ENCODE measurements around the gene LEFTY1.

The LEFTY1 gene

DNA sequence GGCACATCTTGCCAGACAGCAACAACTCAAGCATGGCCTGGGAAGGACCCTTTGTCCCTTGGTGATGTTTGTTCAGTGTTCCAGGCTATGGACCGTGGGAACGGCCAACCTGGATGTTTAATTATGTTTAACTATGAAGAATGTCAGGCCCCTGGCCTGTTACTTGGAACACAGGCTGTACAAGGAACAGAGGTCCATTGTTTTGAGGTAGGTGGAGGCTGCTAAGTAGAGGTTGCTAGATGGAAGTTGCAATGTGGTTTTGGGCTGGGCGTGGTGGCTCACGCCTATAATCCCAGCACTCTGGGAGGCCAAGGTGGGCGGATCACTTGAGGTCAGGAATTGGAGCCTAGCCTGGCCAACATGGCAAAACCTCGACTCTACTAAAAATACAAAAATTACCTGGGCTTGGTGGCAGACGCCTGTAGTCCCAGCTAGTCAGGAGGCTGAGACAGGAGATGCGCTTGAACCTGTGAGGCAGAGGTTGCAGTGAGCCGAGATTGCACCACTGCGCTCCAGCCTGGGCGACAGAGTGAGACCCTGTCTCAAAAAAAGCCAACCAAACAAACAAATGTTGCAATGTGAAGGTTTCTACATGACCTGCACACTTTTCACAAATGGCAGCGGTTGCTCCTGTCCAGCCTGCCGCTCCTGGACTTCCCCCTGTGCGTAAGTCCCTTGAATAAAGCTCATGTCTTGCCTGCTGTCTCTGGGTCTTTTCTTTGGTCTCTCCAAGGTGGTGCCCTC lies 2.5 kb upstream of the LEFTY1 start:
- Histone ChIP-seq H2AFZ (ENCODE audit: low read depth, low read length) (no peak overlapping the region), H3K4me1 (ENCODE audit: insufficient read depth, low read length) (no peaks in the 10 kb centered on the region), H3K4me3 (ENCODE audit: low read depth in 1 of 2, low read length in 2 of 2) (no peak overlapping the region), H3K79me2 (ENCODE audit: insufficient read depth, low read length) (no peaks in the 10 kb centered on the region), H3K36me3 (ENCODE audit: insufficient read depth, low read length) (no peaks in the 10 kb centered on the region), H3K27me3 (ENCODE audit: insufficient read depth, low read length, poor library complexity) (no peaks in the 10 kb centered on the region), H3K9me3 (ENCODE audit: insufficient read depth, low read length, severe bottlenecking) (no peaks in the 10 kb centered on the region), H3K9ac (ENCODE audit: low read depth, low read length) (no peak overlapping the region), H3K4me2 (ENCODE audit: insufficient read depth, low read length) (no peak overlapping the region), H3K27ac (ENCODE audit: low read length) (no peak overlapping the region), H4K20me1 (ENCODE audit: insufficient read depth, low read length) (no peaks in the 10 kb centered on the region)
- TF ChIP-seq, protein P1, sequence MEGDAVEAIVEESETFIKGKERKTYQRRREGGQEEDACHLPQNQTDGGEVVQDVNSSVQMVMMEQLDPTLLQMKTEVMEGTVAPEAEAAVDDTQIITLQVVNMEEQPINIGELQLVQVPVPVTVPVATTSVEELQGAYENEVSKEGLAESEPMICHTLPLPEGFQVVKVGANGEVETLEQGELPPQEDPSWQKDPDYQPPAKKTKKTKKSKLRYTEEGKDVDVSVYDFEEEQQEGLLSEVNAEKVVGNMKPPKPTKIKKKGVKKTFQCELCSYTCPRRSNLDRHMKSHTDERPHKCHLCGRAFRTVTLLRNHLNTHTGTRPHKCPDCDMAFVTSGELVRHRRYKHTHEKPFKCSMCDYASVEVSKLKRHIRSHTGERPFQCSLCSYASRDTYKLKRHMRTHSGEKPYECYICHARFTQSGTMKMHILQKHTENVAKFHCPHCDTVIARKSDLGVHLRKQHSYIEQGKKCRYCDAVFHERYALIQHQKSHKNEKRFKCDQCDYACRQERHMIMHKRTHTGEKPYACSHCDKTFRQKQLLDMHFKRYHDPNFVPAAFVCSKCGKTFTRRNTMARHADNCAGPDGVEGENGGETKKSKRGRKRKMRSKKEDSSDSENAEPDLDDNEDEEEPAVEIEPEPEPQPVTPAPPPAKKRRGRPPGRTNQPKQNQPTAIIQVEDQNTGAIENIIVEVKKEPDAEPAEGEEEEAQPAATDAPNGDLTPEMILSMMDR (IDR thresholded peaks at IDR 0.05; ENCODE audit: borderline replicate concordance, extremely low read depth, low read length, poor library complexity, severe bottlenecking): no peak
- no peak for TF ChIP-seq EZH2 (IDR thresholded peaks at IDR 0.05; ENCODE audit: borderline replicate concordance, low read depth, low read length, severe bottlenecking)
- ATAC-seq (ENCODE audit: insufficient read depth, low read depth) (no peak), DNase-seq (no peak)

DNA sequence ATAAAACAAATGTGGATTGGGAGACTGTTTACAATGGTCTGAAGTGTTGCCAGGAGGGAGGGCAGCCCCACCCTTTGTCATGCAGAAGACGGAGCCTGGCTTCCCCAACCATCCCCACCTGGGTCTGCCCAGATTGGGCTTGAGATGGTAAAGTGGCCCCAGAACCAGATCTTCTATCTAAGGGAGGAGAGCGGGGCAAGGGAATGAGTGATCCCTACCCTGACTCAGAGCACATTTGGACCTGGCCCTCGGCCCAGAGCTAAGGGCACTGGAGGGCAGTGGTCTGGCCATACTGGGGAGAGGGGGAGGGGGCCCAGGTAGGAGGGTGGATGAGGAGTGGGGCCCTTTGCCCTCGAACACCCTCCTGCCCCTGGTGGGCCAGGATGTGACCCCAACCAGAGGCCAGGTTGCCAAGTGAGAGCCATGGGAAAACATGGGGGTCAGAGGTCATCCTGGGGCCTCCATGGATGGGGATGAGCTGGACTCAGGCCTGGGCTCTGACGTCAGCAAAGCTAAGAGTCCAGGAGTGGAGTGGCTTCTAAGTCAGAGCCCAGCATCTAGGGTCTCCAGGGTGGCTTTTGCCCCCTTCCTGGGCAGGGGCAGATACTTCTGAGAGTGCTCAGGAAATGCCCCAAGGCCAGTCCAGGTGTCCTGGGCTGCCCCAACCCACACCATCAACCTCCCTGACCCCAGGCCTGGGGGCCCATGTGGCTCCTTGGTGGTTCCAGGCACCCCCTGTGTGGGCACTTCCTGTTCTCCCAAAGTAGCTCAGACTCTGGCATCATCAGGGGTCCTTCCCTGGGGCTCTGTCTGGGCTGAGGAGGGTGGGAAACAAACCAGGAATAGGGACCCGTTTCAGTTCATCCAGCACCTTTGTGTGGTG lies 1.6 kb upstream of the LEFTY1 start:
- Histone ChIP-seq H3K4me3 (ENCODE audit: low read depth in 1 of 2, low read length in 2 of 2) (no peak overlapping the region), H2AFZ (ENCODE audit: low read depth, low read length) (no peak overlapping the region), H3K9me3 (ENCODE audit: insufficient read depth, low read length, severe bottlenecking) (no peaks in the 10 kb centered on the region), H3K79me2 (ENCODE audit: insufficient read depth, low read length) (no peaks in the 10 kb centered on the region), H3K36me3 (ENCODE audit: insufficient read depth, low read length) (no peaks in the 10 kb centered on the region), H3K27me3 (ENCODE audit: insufficient read depth, low read length, poor library complexity) (no peaks in the 10 kb centered on the region), H3K4me1 (ENCODE audit: insufficient read depth, low read length) (no peaks in the 10 kb centered on the region), H3K27ac (ENCODE audit: low read length) (no peak overlapping the region), H3K4me2 (ENCODE audit: insufficient read depth, low read length) (no peak overlapping the region), H4K20me1 (ENCODE audit: insufficient read depth, low read length) (no peaks in the 10 kb centered on the region), H3K9ac (ENCODE audit: low read depth, low read length) (no peak overlapping the region)
- no peak for TF ChIP-seq EZH2 (IDR thresholded peaks at IDR 0.05; ENCODE audit: borderline replicate concordance, low read depth, low read length, severe bottlenecking)
- TF ChIP-seq, protein P1 (IDR thresholded peaks at IDR 0.05; ENCODE audit: borderline replicate concordance, extremely low read depth, low read length, poor library complexity, severe bottlenecking): no peak
- no peak for DNase-seq
- ATAC-seq (ENCODE audit: insufficient read depth, low read depth): no peak

DNA sequence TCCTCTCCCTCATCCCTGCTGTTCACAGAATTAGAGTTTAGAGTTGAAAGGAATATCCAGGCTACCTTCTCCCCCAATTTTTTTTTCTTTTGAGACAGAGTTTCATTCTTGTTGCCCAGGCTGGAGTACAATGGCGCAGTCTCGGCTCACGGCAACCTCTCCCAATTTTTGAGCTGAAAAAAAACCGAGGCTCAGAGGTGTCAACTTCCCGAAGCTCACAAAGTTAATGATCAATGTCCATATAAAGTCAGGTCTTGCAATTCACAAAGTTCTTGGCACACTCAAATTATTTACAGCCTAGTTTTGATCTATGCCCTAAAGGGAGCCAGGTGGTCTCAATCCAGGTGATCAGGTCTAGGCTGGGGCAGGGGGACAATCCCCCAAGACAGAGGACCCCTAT lies 797 bp upstream of the LEFTY1 start:
- ATAC-seq (ENCODE audit: insufficient read depth, low read depth): no peak
- H3K4me2 ChIP-seq (ENCODE audit: insufficient read depth, low read length): no peak overlapping the region
- H3K27ac ChIP-seq (ENCODE audit: low read length): no peak overlapping the region
- H3K27me3 ChIP-seq (ENCODE audit: insufficient read depth, low read length, poor library complexity): no peaks in the 10 kb centered on the region
- H3K9me3 ChIP-seq (ENCODE audit: insufficient read depth, low read length, severe bottlenecking): no peaks in the 10 kb centered on the region
- no peak overlapping the region for H3K9ac ChIP-seq (ENCODE audit: low read depth, low read length)
- H4K20me1 ChIP-seq (ENCODE audit: insufficient read depth, low read length): no peaks in the 10 kb centered on the region
- H3K4me1 ChIP-seq (ENCODE audit: insufficient read depth, low read length): no peaks in the 10 kb centered on the region
- H2AFZ ChIP-seq (ENCODE audit: low read depth, low read length): no peak overlapping the region
- no peaks in the 10 kb centered on the region for H3K36me3 ChIP-seq (ENCODE audit: insufficient read depth, low read length)
- no peak overlapping the region for H3K4me3 ChIP-seq (ENCODE audit: low read depth in 1 of 2, low read length in 2 of 2)
- no peaks in the 10 kb centered on the region for H3K79me2 ChIP-seq (ENCODE audit: insufficient read depth, low read length)
- DNase-seq: no peak
- TF ChIP-seq, protein P1 (IDR thresholded peaks at IDR 0.05; ENCODE audit: borderline replicate concordance, extremely low read depth, low read length, poor library complexity, severe bottlenecking): no peak
- no peak for TF ChIP-seq EZH2 (IDR thresholded peaks at IDR 0.05; ENCODE audit: borderline replicate concordance, low read depth, low read length, severe bottlenecking)

All from DND-41 (cell line).